Glomerular visceral epithelial cell (primary cell): ENCODE data around the gene DNAAF2.
"Not testable (repeated sequence)": the region's sequence is repeated elsewhere in the genome, so short reads cannot be mapped to it uniquely, and the experiment has no call there.

Source experiments
- DNase-seq: peaks from one replicate; pipeline ENCODE4 v3.0.0-alpha.2; 2016; ENCODE audit errors: extremely low spot score

Gene DNAAF2

DNA sequence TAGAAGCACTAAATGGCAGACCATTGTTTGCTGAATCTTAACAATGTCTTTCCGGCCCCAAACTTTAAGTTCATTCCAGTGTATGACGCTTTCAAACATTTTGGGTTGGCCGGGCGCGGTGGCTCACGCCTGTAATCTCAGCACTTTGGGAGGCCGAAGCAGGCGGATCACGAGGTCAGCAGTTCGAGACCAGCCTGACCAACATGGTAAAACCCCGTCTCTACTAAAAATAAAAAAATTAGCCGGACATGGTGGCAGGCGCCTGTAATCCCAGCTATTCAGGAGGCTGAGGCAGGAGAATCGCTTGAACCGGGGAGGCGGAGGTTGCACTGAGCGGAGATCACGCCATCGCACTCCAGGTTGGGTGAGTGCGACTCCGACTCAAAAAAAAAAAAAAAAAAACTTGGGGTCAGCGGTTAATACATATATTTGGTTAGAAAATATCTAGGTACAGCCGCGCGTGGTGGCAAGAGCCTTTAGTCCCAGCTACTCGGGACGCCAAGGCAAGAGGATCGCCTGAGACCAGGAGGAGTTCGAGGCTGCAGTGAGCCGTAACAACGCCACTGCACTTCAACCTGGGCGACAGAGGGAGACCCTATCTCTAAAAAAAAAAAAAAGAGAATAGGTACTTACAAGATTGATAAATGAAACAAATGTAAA, 49.9 kb downstream of the DNAAF2 start:
- DNase-seq, result not testable (repeated sequence)

DNA sequence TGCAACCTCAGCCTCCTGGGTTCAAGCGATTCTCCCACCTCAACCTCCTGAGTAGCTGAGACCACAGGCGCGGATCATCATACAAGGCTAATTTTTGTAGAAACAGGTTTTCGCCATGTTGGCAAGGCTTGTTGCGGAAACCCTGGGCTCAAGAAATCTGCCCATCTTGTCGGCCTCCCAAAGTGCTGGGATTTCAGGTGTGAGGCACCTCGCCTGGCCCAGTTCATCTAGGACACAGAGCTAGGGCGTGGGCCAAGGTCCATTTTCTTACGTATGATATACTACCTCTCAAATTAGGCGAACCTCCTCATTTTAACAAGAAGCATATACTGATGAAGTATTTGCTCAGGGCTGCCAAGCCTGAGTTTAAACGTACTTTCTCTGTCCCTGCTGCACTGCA, 51.0 kb downstream of the DNAAF2 start:
- no peak for DNase-seq

DNA sequence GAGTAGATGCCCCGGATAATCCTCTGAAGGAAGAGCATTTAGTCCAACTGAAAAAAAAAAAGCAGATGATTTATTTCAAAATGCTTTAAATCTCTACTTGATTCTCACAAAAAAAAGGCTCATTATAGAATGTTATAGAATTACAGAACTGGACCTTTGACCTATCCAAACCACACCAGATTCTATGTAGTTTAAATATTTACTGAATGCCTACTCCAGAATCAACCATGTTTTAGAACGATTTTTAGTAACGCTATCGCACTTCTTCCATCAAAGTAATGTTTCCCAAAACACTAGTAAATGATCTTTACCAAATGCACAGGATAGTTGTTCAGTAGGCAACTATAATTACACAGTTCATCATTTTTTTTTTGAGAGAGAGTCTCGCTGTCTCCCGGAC, 51.4 kb downstream of the DNAAF2 start:
- no peak for DNase-seq

DNA sequence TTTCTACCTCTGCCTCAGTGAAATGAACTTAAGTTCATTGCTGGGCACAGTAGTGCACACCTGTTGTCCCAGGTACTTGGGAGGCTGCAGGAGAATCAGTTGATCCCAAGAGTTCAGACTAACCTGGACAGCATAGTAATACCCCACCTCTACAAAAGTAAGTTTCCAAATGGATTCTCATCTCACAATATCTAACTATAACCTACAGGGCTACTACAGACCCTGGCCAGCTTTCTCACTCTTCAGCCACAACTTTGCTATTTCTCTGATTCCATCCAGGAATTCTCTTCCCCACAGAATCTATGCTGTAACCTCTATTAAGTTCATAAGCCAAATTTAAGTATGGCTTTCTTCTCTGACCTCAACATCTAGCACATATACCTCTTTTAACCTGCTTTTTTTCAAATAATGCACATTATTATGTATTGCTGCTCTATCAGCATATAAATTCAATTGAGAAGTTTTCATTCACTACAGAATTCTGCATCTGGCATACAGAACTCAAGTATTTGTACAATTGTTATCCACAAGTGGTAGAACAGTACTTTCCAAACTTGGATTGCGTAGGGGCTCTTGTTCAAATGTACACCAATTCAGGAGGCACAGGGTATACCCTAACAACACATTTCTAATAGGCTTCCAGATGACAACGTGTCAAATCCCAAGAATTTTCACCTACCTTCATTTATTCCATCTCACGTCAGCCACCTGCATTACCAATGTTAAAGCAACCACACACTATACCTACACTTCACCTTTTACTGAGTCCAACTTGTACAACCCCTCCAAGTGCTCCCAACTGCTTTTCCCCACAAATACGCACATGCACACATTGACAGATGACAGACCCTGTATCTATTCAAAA, 52.7 kb downstream of the DNAAF2 start:
- no peak for DNase-seq

DNA sequence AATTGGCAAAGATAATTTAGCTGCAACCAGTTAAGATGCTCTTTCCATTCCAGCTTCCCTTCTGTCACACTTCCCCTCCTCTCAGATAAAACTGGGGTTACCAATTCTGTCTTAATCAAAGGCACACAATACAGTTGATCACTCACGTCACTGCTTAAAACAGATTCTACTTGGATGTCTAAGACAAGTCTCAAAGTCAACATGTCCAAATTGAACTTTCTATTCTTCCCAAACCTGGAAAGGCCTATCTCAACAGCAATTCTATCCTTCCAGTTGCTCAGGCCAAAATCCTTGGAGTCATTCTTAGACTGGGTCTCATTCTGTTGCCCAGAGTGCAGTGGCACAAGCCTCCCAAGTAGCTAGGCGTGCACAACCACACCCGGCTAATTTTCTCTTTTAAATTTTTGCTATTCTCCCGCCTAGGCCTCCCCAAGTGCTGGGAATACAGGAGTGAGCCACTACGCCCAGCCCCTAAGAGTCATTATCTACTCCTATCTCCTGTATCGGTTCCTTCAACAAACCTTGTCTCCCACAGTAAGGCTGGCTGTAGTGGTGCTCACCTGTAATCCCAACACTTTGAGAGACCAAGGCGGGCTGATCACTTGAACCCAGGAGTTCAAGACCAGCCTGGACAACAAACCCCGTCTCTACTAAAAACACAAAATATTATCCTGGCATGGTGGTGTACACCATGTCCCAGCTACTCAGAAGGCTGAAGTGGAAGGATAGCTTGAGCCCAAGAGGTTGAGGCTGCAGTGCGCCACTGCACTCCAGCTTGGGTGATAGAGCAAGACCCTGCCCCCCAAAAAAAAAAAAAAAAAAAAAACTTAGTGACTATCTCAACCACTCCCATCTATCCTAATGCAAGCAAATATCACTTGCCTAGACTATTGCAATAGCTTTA, 53.6 kb downstream of the DNAAF2 start:
- no peak for DNase-seq

DNA sequence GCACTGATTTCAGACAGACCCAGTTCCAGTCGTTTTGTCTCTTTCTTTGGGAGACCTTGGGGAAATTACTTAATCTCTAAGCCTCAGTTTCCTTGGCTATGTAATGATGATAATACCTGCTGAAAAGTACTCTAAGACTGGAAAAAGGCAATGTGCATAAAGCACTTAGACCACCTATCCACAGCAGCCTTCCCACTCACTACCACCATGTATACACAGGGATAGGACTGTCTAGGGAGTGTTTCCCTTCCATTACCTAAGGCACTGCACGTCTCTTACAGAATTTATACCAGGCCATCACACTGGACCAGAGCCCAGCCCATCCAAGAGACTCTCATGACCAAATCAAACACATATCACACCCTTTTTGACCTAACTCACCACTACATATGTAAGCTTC, 55.2 kb downstream of the DNAAF2 start:
- DNase-seq, result no peak

DNA sequence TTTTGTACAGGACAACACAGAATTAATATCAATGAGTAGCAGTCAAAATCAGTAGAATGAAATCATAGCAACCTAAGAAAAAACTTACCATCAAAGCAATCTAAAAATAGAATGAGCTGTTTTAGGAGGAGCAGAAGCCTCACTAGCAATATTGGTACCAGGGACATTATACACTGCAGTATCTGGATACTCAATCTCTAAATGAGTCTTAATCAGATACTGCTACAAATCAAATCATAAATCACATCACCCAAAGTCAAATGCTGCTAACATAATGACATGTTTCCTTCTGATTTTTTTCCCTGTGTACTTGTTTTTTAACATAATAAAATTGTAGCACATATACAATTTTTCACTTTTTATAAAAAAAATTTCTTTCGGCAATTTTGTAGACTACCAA, 56.9 kb downstream of the DNAAF2 start:
- no peak for DNase-seq
